Neural cell (in vitro differentiated cells): ENCODE data around the gene UGCG.

Experiments used
- EP300 ChIP-seq: fragments of 450-650 bp; conservative IDR thresholded peaks from 2 replicates; pipeline ENCODE4 v1.6.1; 2014; ENCODE audit warnings: antibody characterized with exemption, mild to moderate bottlenecking, moderate library complexity; ENCODE audit not compliant: poor library complexity, severe bottlenecking
- EZH2 ChIP-seq: fragments of 200-600, 300-800 bp; shearing (Covaris generic), sonication (generic); IDR thresholded peaks from 2 replicates; pipeline ENCODE4 v1.6.1; 2014; ENCODE audit warnings: antibody characterized with exemption, low read length, borderline replicate concordance, mild to moderate bottlenecking; ENCODE audit not compliant: insufficient read depth, poor library complexity, severe bottlenecking
- POLR2AphosphoS5 ChIP-seq: IDR thresholded peaks from 2 replicates; pipeline ENCODE4 v1.6.1; 2012
- SMC3 ChIP-seq: fragments of 450-650 bp; conservative IDR thresholded peaks from 2 replicates; pipeline ENCODE4 v1.6.1; 2014; ENCODE audit warnings: antibody characterized with exemption, mild to moderate bottlenecking, moderate library complexity; ENCODE audit not compliant: poor library complexity
- TF ChIP-seq, protein P1 (sequence below): fragments of 450-650 bp; IDR thresholded peaks from 2 replicates; pipeline ENCODE4 v1.5.1; 2014; ENCODE audit warnings: antibody characterized with exemption, mild to moderate bottlenecking, moderate library complexity; ENCODE audit not compliant: poor library complexity, severe bottlenecking
- TF ChIP-seq, protein P2 (sequence below): IDR thresholded peaks from 2 replicates; pipeline ENCODE4 v1.6.1; 2012; ENCODE audit warnings: borderline replicate concordance

DNA sequence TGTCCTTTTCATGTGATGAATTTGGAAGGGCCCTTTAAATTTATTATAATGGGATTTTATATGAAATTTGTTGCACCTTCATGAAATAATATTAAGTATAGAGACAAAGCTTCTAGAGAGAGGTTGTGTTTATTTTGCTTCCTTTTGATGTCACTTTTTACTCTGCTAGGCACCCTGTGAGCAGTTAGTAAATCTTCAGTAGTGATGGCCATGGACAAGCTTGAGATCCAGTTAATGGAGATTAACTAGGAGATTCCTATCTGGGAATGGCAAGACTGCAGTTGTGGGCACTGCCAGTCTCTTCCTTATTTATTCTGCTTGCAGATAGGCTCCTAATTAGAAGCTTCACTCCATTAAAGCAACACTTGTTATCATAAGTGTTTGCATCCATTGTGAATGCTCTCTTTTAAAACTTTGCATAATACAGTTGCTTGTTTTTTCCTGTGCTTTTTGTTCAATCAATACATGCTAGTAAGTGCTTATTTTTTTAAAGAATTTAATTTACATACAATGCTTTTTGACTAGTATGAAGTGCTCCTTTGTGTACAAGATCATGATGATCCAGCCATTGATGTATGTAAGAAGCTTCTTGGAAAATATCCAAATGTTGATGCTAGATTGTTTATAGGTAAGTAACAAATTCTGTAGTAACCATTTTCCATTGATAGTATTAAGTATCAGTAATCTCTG, 25.9 kb downstream of the UGCG start:
- TF ChIP-seq, protein P1, sequence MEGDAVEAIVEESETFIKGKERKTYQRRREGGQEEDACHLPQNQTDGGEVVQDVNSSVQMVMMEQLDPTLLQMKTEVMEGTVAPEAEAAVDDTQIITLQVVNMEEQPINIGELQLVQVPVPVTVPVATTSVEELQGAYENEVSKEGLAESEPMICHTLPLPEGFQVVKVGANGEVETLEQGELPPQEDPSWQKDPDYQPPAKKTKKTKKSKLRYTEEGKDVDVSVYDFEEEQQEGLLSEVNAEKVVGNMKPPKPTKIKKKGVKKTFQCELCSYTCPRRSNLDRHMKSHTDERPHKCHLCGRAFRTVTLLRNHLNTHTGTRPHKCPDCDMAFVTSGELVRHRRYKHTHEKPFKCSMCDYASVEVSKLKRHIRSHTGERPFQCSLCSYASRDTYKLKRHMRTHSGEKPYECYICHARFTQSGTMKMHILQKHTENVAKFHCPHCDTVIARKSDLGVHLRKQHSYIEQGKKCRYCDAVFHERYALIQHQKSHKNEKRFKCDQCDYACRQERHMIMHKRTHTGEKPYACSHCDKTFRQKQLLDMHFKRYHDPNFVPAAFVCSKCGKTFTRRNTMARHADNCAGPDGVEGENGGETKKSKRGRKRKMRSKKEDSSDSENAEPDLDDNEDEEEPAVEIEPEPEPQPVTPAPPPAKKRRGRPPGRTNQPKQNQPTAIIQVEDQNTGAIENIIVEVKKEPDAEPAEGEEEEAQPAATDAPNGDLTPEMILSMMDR: no peak
- TF ChIP-seq SMC3 (no peak), EP300 (no peak), EZH2 (no peak), POLR2AphosphoS5 (no peak)
- TF ChIP-seq, protein P2, sequence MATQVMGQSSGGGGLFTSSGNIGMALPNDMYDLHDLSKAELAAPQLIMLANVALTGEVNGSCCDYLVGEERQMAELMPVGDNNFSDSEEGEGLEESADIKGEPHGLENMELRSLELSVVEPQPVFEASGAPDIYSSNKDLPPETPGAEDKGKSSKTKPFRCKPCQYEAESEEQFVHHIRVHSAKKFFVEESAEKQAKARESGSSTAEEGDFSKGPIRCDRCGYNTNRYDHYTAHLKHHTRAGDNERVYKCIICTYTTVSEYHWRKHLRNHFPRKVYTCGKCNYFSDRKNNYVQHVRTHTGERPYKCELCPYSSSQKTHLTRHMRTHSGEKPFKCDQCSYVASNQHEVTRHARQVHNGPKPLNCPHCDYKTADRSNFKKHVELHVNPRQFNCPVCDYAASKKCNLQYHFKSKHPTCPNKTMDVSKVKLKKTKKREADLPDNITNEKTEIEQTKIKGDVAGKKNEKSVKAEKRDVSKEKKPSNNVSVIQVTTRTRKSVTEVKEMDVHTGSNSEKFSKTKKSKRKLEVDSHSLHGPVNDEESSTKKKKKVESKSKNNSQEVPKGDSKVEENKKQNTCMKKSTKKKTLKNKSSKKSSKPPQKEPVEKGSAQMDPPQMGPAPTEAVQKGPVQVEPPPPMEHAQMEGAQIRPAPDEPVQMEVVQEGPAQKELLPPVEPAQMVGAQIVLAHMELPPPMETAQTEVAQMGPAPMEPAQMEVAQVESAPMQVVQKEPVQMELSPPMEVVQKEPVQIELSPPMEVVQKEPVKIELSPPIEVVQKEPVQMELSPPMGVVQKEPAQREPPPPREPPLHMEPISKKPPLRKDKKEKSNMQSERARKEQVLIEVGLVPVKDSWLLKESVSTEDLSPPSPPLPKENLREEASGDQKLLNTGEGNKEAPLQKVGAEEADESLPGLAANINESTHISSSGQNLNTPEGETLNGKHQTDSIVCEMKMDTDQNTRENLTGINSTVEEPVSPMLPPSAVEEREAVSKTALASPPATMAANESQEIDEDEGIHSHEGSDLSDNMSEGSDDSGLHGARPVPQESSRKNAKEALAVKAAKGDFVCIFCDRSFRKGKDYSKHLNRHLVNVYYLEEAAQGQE: no peak
